Measurements from ENCODE around the gene SPATA4.
A peak's percentile ranks its signal among the peaks of the same experiment; 100 is the strongest.

The SPATA4 gene

DNA sequence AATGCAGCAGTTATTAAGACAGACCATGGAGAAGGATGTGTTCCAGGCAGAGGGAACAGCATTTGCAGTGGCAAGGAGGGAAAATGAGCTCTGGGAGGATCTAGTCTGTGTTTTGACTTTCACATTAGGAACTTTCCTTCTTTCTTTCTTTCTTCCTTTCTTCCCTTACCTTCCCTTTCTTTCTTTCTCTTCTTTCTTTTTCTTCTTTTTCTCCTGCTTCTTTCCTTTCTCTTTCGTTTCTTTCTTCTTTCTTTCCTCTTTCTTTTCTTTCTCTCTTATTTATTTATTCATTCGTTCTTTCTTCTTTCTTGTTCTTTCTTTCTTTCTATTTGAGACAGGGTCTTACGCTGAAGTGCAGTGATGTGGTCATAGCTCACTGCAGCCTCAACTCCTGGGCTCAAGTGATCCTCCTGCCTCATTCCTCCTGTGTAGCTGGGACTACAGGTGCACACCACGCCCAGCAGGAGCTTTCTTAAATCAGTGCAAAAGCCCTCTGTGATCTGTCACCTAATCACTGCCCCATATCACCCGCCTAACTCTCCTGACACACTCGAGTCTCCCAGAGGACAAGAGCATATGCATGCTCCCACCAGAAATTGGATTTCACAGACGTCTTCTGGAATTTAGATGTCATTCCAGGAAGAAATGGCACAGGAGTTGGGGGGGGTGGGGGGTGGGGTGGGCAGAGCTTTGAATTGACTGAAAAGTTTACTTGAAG, 15.4 kb upstream of the SPATA4 start:
- in situ Hi-C loops (cut with HindIII; ENCODE audit: low pct_unique_long_range_greater_than_20kb, low sequenced_read_pairs) = no loop called here
- TF ChIP-seq JUND (IDR thresholded peaks at IDR 0.05; ENCODE audit: low read depth) = no peak

GRCh38 chr4:176210101-176210500, 14.7 kb upstream of the SPATA4 start:
- in situ Hi-C loops (cut with HindIII; ENCODE audit: low pct_unique_long_range_greater_than_20kb, low sequenced_read_pairs) = no loop called here
- no peak for TF ChIP-seq JUND (IDR thresholded peaks at IDR 0.05; ENCODE audit: low read depth)
- no peak for DNase-seq (ENCODE audit: low read depth in 1 of 2, low spot score in 1 of 2)

More for the DNA sequence above, 15.4 kb upstream of the SPATA4 start:
- DNase-seq (ENCODE audit: low read depth in 1 of 2, low spot score in 1 of 2) = no peak

- DNase-seq (ENCODE audit: low read depth in 1 of 2, low spot score in 1 of 2) = no peak
- TF ChIP-seq JUND (IDR thresholded peaks at IDR 0.05; ENCODE audit: low read depth) = no peak
- in situ Hi-C loops (cut with HindIII; ENCODE audit: low pct_unique_long_range_greater_than_20kb, low sequenced_read_pairs) = no loop called here
Observed at GRCh38 chr4:176209535-176209934, 14.2 kb upstream of the SPATA4 start.

DNA sequence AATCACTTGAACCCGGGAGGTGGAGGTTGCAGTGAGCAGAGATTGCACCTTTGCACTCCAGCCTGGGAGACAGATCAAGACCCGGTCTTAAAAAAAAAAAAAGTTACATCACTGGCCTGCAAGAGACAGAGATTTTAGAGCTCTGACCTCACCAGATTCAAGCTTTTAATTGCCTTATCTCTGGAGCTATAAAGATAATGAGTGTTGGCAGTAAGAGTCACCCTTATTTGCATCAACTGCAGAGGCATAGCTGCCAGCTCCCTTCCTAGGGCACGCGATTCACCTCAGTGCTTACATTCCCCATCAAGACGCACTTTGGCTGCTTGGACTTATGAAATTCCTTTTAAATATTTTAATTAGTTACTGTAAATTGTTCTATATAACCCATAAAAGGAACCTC, 12.5 kb upstream of the SPATA4 start:
- no peak for TF ChIP-seq JUND (IDR thresholded peaks at IDR 0.05; ENCODE audit: low read depth)
- in situ Hi-C loops (cut with HindIII; ENCODE audit: low pct_unique_long_range_greater_than_20kb, low sequenced_read_pairs) = no loop called here

DNA sequence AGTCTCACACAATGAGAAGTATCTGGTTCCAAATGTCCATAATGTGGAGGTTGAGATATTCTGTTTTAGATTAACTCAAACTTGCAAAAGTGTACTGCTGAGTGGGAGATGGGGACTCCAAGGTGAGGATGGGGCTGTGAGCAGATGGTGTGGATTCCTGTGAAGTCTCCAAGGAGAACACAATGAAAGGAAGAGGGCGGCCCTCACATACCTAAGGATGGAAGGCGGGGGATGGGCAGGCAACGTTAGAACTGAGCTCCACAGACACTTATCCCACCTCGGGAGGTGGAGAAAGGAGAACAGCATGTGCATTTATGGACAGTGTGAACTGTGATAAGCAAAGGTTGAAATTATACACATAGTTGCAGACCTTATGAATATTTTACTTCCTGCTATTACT, 9.9 kb upstream of the SPATA4 start:
- no peak for TF ChIP-seq JUND (IDR thresholded peaks at IDR 0.05; ENCODE audit: low read depth)
- in situ Hi-C loops (cut with HindIII; ENCODE audit: low pct_unique_long_range_greater_than_20kb, low sequenced_read_pairs) = no loop called here
- DNase-seq (ENCODE audit: low read depth in 1 of 2, low spot score in 1 of 2) = no peak

More for the DNA sequence above, 12.5 kb upstream of the SPATA4 start:
- DNase-seq (ENCODE audit: low read depth in 1 of 2, low spot score in 1 of 2) = no peak

DNA sequence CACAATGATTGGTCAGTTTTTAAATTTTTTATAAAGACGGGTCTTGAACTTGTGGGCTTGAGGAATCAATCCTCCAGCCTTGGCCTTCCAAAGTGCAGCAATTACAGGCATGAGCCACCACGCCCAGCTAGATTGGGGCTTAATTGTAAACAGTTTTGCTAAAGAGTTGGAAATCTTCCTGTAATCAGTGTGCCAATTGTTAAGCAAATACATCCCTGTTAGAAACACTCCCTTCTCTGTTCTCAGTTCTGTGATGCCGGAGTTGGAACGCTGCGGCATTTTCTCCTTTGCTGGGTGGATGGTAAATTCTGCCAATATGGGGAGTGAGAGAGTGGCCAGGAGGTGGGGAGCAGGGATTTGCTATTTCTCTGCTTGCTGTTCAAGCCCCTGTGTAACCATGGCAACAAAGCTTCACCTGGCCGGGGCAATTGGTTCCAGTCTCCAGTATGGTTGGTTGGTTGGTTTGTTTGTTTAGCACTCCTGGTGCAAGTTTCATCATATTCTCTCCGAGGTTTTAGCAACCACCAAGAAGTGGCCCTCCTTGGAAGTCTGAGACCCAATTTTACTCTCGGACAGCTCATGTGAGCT, 3.0 kb upstream of the SPATA4 start:
- no peak for DNase-seq (ENCODE audit: low read depth in 1 of 2, low spot score in 1 of 2)
- TF ChIP-seq JUND (IDR thresholded peaks at IDR 0.05; ENCODE audit: low read depth) = no peak
- in situ Hi-C loops (cut with HindIII; ENCODE audit: low pct_unique_long_range_greater_than_20kb, low sequenced_read_pairs) = no loop called here

GRCh38 chr4:176193938-176194337, 1.4 kb downstream of the SPATA4 start:
- in situ Hi-C loops (cut with HindIII; ENCODE audit: low pct_unique_long_range_greater_than_20kb, low sequenced_read_pairs) = no loop called here
- no peak for DNase-seq (ENCODE audit: low read depth in 1 of 2, low spot score in 1 of 2)
- no peak for TF ChIP-seq JUND (IDR thresholded peaks at IDR 0.05; ENCODE audit: low read depth)

DNA sequence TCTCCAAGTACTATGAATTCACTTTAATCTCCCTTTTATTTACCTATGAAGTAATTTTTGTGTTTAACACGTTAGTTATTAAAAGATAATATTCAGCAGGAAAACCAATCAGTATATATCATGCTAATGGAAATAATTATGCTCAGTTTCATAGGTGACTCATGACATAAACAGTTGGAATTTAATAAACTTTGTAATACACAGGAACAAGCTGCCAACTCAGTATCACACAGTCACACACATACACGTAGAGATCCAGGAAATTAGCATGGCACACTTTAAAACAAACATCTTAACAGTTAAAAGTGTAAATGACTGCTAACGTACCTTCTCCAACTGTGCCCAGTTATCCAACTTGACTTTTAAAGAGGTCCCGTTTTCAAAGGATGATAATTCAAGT, 2.3 kb downstream of the SPATA4 start:
- no peak for TF ChIP-seq JUND (IDR thresholded peaks at IDR 0.05; ENCODE audit: low read depth)
- DNase-seq (ENCODE audit: low read depth in 1 of 2, low spot score in 1 of 2) = no peak
- in situ Hi-C loops (cut with HindIII; ENCODE audit: low pct_unique_long_range_greater_than_20kb, low sequenced_read_pairs) = no loop called here

DNA sequence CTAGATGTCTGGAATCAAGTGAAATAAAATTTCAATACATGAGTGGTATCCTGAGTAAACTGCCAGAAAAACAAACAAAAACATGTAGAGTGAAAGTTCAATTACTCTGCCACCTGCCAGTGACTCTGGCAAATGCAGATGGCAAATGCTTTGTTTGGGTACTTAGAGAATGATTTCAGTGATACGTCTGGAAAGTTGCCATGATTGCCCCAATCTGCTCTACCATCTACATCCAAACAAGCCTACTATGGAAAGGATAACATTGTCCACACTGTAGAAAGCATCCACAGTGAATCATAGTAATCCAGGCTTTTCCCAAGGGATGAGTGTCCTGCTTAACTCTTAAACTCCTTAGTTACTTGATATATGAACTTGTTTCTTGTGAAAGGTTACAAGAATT, 3.4 kb downstream of the SPATA4 start:
- in situ Hi-C loops (cut with HindIII; ENCODE audit: low pct_unique_long_range_greater_than_20kb, low sequenced_read_pairs) = no loop called here
- no peak for TF ChIP-seq JUND (IDR thresholded peaks at IDR 0.05; ENCODE audit: low read depth)
- DNase-seq (ENCODE audit: low read depth in 1 of 2, low spot score in 1 of 2) = peak in 1 of 2 experiments; percentile 43

- DNase-seq (ENCODE audit: low read depth in 1 of 2, low spot score in 1 of 2) = peak; percentile 5 to 37
- in situ Hi-C loops (cut with HindIII; ENCODE audit: low pct_unique_long_range_greater_than_20kb, low sequenced_read_pairs) = no loop called here
Observed at GRCh38 chr4:176189891-176190795, 5.2 kb downstream of the SPATA4 start.

DNA sequence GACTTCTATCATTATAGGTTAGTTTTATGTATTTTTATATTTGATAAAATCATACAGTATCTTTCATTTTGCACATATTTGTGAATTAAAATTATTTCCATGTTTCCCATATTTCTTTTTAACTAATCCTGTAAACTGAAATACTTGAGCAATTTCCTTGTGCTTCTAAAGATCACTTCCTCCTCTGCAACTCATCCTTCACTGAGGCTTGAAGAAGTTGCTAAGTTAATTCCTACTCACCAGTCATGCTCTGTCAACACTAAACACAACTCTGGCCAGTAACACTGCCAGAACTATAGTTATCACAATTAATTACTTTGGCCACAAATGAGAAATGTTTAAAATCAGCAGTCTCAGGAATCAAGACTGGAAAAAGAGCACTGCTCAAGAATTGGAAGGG, 6.7 kb downstream of the SPATA4 start:
- no peak for TF ChIP-seq JUND (IDR thresholded peaks at IDR 0.05; ENCODE audit: low read depth)
- no peak for DNase-seq (ENCODE audit: low read depth in 1 of 2, low spot score in 1 of 2)
- in situ Hi-C loops (cut with HindIII; ENCODE audit: low pct_unique_long_range_greater_than_20kb, low sequenced_read_pairs) = no loop called here

More at GRCh38 chr4:176189891-176190795, 5.2 kb downstream of the SPATA4 start:
- TF ChIP-seq JUND (IDR thresholded peaks at IDR 0.05; ENCODE audit: low read depth) = no peak

GRCh38 chr4:176187624-176188023, 7.8 kb downstream of the SPATA4 start:
- DNase-seq (ENCODE audit: low read depth in 1 of 2, low spot score in 1 of 2) = no peak
- in situ Hi-C loops (cut with HindIII; ENCODE audit: low pct_unique_long_range_greater_than_20kb, low sequenced_read_pairs) = no loop called here
- no peak for TF ChIP-seq JUND (IDR thresholded peaks at IDR 0.05; ENCODE audit: low read depth)
